ENCODE results near the gene TFG. TPM values are rescaled to one million over a fixed set of nuclear protein-coding genes. Genes with fewer than 3 reads are reported as not detected.

The TFG gene
- total RNA-seq, 1 donor from 2014 or later = 148 TPM

- Mint-ChIP-seq H3K27me3 (ENCODE audit: low read depth) (no peaks in the 10 kb centered on the region), H3K4me1 (ENCODE audit: low read depth) (peaks cover 34% of the 10 kb centered on the region), H3K36me3 (ENCODE audit: low read depth) (peaks cover 34% of the 10 kb centered on the region), H3K27ac (ENCODE audit: unreplicated experiment) (no peak overlapping the region), H3K9me3 (ENCODE audit: low read depth) (no peaks in the 10 kb centered on the region), H3K4me3 (ENCODE audit: unreplicated experiment) (no peak overlapping the region)
- DNase-seq (ENCODE audit: low spot score) = no peak
- no peak for TF ChIP-seq CTCF (IDR thresholded peaks at IDR 0.05)
Observed at GRCh38 chr3:100732435-100732834, 23.1 kb downstream of the TFG start.

GRCh38 chr3:100737334-100737733, 28.0 kb downstream of the TFG start:
- no peaks in the 10 kb centered on the region for H3K27me3 Mint-ChIP-seq (ENCODE audit: low read depth)
- peaks cover 32% of the 10 kb centered on the region for H3K36me3 Mint-ChIP-seq (ENCODE audit: low read depth)
- no peaks in the 10 kb centered on the region for H3K9me3 Mint-ChIP-seq (ENCODE audit: low read depth)
- no peak overlapping the region for H3K4me3 Mint-ChIP-seq (ENCODE audit: unreplicated experiment)
- TF ChIP-seq CTCF (IDR thresholded peaks at IDR 0.05) = peak; percentile 79
- H3K4me1 Mint-ChIP-seq (ENCODE audit: low read depth) = peaks cover 18% of the 10 kb centered on the region
- no peak for DNase-seq (ENCODE audit: low spot score)
- no peak overlapping the region for H3K27ac Mint-ChIP-seq (ENCODE audit: unreplicated experiment)

- Mint-ChIP-seq H3K36me3 (ENCODE audit: low read depth) (peaks cover 28% of the 10 kb centered on the region), H3K9me3 (ENCODE audit: low read depth) (no peaks in the 10 kb centered on the region), H3K4me1 (ENCODE audit: low read depth) (peaks cover 8% of the 10 kb centered on the region), H3K27me3 (ENCODE audit: low read depth) (no peaks in the 10 kb centered on the region), H3K27ac (ENCODE audit: unreplicated experiment) (no peak overlapping the region), H3K4me3 (ENCODE audit: unreplicated experiment) (no peak overlapping the region)
- TF ChIP-seq CTCF (IDR thresholded peaks at IDR 0.05) = no peak
- DNase-seq (ENCODE audit: low spot score) = no peak
Observed at GRCh38 chr3:100740207-100740606, 30.9 kb downstream of the TFG start.

- no peak for TF ChIP-seq CTCF (IDR thresholded peaks at IDR 0.05)
Observed at GRCh38 chr3:100743535-100743934, 34.2 kb downstream of the TFG start.

GRCh38 chr3:100744671-100745070, 35.4 kb downstream of the TFG start:
- Mint-ChIP-seq H3K4me1 (ENCODE audit: low read depth) (peaks cover 24% of the 10 kb centered on the region), H3K36me3 (ENCODE audit: low read depth) (peaks cover 29% of the 10 kb centered on the region), H3K27me3 (ENCODE audit: low read depth) (no peaks in the 10 kb centered on the region), H3K4me3 (ENCODE audit: unreplicated experiment) (no peak overlapping the region), H3K9me3 (ENCODE audit: low read depth) (no peaks in the 10 kb centered on the region), H3K27ac (ENCODE audit: unreplicated experiment) (no peak overlapping the region)
- no peak for TF ChIP-seq CTCF (IDR thresholded peaks at IDR 0.05)
- DNase-seq (ENCODE audit: low spot score) = no peak

More at GRCh38 chr3:100743535-100743934, 34.2 kb downstream of the TFG start:
- Mint-ChIP-seq H3K27ac (ENCODE audit: unreplicated experiment) (no peak overlapping the region), H3K27me3 (ENCODE audit: low read depth) (no peaks in the 10 kb centered on the region), H3K4me3 (ENCODE audit: unreplicated experiment) (no peak overlapping the region), H3K36me3 (ENCODE audit: low read depth) (peaks cover 27% of the 10 kb centered on the region), H3K9me3 (ENCODE audit: low read depth) (no peaks in the 10 kb centered on the region), H3K4me1 (ENCODE audit: low read depth) (peaks cover 24% of the 10 kb centered on the region)
- DNase-seq (ENCODE audit: low spot score) = no peak

Measured in chondrocyte (in vitro differentiated cells).